ENCODE measurements around the gene CACNA1I.

The CACNA1I gene

GRCh38 chr22:39669432-39669831, 98.9 kb downstream of the CACNA1I start:
- no peak for DNase-seq (ENCODE audit: low read depth)

- no peak for DNase-seq (ENCODE audit: low read depth)
Observed at GRCh38 chr22:39671936-39672335, 101.4 kb downstream of the CACNA1I start.

GRCh38 chr22:39674536-39674935, 104.0 kb downstream of the CACNA1I start:
- DNase-seq (ENCODE audit: low read depth): no peak

GRCh38 chr22:39675947-39676346, 105.4 kb downstream of the CACNA1I start:
- DNase-seq (ENCODE audit: low read depth): no peak

- no peak for DNase-seq (ENCODE audit: low read depth)
Observed at GRCh38 chr22:39677967-39678366, 107.4 kb downstream of the CACNA1I start.

- DNase-seq (ENCODE audit: low read depth): no peak
Observed at GRCh38 chr22:39678862-39679490, 108.4 kb downstream of the CACNA1I start.

- no peak for DNase-seq (ENCODE audit: low read depth)
Observed at GRCh38 chr22:39679652-39680051, 109.1 kb downstream of the CACNA1I start.

- no peak for DNase-seq (ENCODE audit: low read depth)
Observed at GRCh38 chr22:39680486-39680885, 109.9 kb downstream of the CACNA1I start.

GRCh38 chr22:39681038-39681861, 110.7 kb downstream of the CACNA1I start:
- DNase-seq (ENCODE audit: low read depth): no peak

GRCh38 chr22:39682994-39683393, 112.4 kb downstream of the CACNA1I start:
- no peak for DNase-seq (ENCODE audit: low read depth)

- DNase-seq (ENCODE audit: low read depth): no peak
Observed at GRCh38 chr22:39683639-39684038, 113.1 kb downstream of the CACNA1I start.

GRCh38 chr22:39684702-39685281, 114.2 kb downstream of the CACNA1I start:
- DNase-seq (ENCODE audit: low read depth): no peak

GRCh38 chr22:39685336-39686177, 115.0 kb downstream of the CACNA1I start:
- DNase-seq (ENCODE audit: low read depth): no peak

GRCh38 chr22:39686178-39686620, 115.6 kb downstream of the CACNA1I start:
- DNase-seq (ENCODE audit: low read depth): no peak

- DNase-seq (ENCODE audit: low read depth): no peak
Observed at GRCh38 chr22:39686776-39687525, 116.4 kb downstream of the CACNA1I start.

GRCh38 chr22:39688186-39688785, 117.7 kb downstream of the CACNA1I start:
- DNase-seq (ENCODE audit: low read depth): no peak

- no peak for DNase-seq (ENCODE audit: low read depth)
Observed at GRCh38 chr22:39689421-39689820, 118.9 kb downstream of the CACNA1I start.

- no peak for DNase-seq (ENCODE audit: low read depth)
Observed at GRCh38 chr22:39690881-39691605, 120.5 kb downstream of the CACNA1I start.

GRCh38 chr22:39693943-39694500, 123.5 kb downstream of the CACNA1I start:
- no peak for DNase-seq (ENCODE audit: low read depth)

Measured in stimulated activated CD8-positive, alpha-beta memory T cell treated with anti-CD3 and anti-CD28 coated beads, Interleukin-12 subunit alpha, Interleukin-12 subunit beta, amount 100 ng/mL, for 4 hours (primary cell).